Neutrophil (primary cell): ENCODE data around the gene RND1.

Experiments used
- H3K27ac ChIP-seq: fragments of 200-600 bp; sonication (generic); 2 replicates; pipeline ENCODE4 v1.5.1; 2016; ENCODE audit warnings: mild to moderate bottlenecking, moderate library complexity
- H3K27me3 ChIP-seq: fragments of 200-600 bp; sonication (generic); 2 replicates; pipeline ENCODE4 v1.6.0; 2016; ENCODE audit warnings: mild to moderate bottlenecking
- H3K36me3 ChIP-seq: fragments of 200-600 bp; sonication (generic); 2 replicates; pipeline ENCODE4 v1.5.1; 2017
- H3K4me1 ChIP-seq, 2 experiments: fragments of 200-600 bp in 1 of 2; sonication (generic) in 1 of 2; 1 replicate in 1 of 2; 2 replicates in 1 of 2; pipeline versions ENCODE4 v1.5.1 to v1.6.1; 2013 to 2016; ENCODE audit warnings: low read depth in 1 of 2, low read length in 1 of 2, mild to moderate bottlenecking in 1 of 2, moderate library complexity in 1 of 2; ENCODE audit not compliant: control insufficient read depth in 1 of 2, insufficient read depth in 1 of 2
- H3K4me3 ChIP-seq, 2 experiments: fragments of 200-600 bp in 1 of 2; sonication (generic) in 1 of 2; 1 replicate in 1 of 2; 2 replicates in 1 of 2; pipeline ENCODE4 v1.5.1; 2013 to 2016; ENCODE audit warnings: low read depth in 1 of 2, low read length in 1 of 2, mild to moderate bottlenecking in 1 of 2, moderate library complexity in 1 of 2
- H3K9me3 ChIP-seq: fragments of 200-600 bp; sonication (generic); 2 replicates; pipeline ENCODE4 v1.5.1; 2016
- TF ChIP-seq, protein P1 (sequence below): fragments of 200-600 bp; sonication (generic); IDR thresholded peaks from 2 replicates; pipeline ENCODE4 v1.5.1; 2016; ENCODE audit warnings: antibody characterized with exemption

Gene RND1

DNA sequence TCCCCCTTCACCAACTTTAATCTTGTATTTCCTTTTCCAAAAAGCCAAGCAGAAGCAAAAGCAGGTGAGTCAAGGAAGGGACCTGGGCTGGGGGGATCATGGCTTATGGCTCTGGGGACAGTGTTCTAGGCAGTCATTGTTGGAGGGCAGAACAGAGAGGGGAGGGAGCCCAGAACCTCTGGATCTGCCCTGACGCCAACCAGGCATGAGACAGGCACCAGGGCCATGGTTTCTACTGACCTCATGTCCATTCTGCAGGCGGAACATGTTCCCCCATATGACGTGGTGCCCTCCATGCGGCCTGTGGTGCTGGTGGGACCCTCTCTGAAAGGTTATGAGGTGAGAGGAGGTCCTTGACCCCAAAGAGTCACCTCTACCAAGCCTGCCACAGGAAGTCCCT lies 40.8 kb downstream of the RND1 start:
- Histone ChIP-seq H3K9me3 (no peaks in the 10 kb centered on the region), H3K36me3 (peaks cover 30% of the 10 kb centered on the region), H3K4me3 (no peak overlapping the region), H3K27ac (no peak overlapping the region), H3K4me1 (no peaks in the 10 kb centered on the region), H3K27me3 (peaks cover 37% of the 10 kb centered on the region)
- TF ChIP-seq, protein P1, sequence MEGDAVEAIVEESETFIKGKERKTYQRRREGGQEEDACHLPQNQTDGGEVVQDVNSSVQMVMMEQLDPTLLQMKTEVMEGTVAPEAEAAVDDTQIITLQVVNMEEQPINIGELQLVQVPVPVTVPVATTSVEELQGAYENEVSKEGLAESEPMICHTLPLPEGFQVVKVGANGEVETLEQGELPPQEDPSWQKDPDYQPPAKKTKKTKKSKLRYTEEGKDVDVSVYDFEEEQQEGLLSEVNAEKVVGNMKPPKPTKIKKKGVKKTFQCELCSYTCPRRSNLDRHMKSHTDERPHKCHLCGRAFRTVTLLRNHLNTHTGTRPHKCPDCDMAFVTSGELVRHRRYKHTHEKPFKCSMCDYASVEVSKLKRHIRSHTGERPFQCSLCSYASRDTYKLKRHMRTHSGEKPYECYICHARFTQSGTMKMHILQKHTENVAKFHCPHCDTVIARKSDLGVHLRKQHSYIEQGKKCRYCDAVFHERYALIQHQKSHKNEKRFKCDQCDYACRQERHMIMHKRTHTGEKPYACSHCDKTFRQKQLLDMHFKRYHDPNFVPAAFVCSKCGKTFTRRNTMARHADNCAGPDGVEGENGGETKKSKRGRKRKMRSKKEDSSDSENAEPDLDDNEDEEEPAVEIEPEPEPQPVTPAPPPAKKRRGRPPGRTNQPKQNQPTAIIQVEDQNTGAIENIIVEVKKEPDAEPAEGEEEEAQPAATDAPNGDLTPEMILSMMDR: no peak

DNA sequence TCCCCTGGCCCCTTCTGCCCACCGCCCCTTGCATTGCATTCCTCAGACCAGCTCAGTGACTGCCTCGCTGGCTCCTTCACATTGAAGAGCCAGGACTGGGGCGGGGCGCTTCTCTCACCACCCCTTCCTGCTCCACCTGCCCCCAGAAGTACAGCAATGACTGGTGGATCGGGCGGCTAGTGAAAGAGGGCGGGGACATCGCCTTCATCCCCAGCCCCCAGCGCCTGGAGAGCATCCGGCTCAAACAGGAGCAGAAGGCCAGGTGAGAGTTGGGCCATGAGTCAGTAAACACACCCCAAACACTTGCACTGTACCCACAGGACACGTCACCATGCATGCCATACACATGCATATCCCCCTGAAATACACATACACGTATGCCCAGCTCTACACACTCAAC lies 41.6 kb downstream of the RND1 start:
- no peak overlapping the region for H3K4me3 ChIP-seq
- H3K9me3 ChIP-seq: no peaks in the 10 kb centered on the region
- peaks cover 22% of the 10 kb centered on the region for H3K36me3 ChIP-seq
- no peak overlapping the region for H3K27ac ChIP-seq
- no peaks in the 10 kb centered on the region for H3K4me1 ChIP-seq
- H3K27me3 ChIP-seq: peaks cover 45% of the 10 kb centered on the region
- TF ChIP-seq, protein P1: no peak

GRCh38 chr12:48823281-48823680 lies 42.4 kb downstream of the RND1 start:
- peaks cover 53% of the 10 kb centered on the region for H3K27me3 ChIP-seq
- H3K36me3 ChIP-seq: peaks cover 13% of the 10 kb centered on the region
- no peaks in the 10 kb centered on the region for H3K9me3 ChIP-seq
- H3K4me1 ChIP-seq: peaks cover 0 to 5% of the 10 kb centered on the region in 2 experiments
- no peak overlapping the region for H3K4me3 ChIP-seq
- H3K27ac ChIP-seq: no peak overlapping the region
- TF ChIP-seq, protein P1: no peak

- TF ChIP-seq, protein P1: no peak
- no peak overlapping the region for H3K4me3 ChIP-seq
- H3K27ac ChIP-seq: no peak overlapping the region
- peaks cover 59% of the 10 kb centered on the region for H3K27me3 ChIP-seq
- H3K36me3 ChIP-seq: peaks cover 8% of the 10 kb centered on the region
- H3K9me3 ChIP-seq: no peaks in the 10 kb centered on the region
- H3K4me1 ChIP-seq: peaks cover 5 to 11% of the 10 kb centered on the region in 2 experiments
Observed at GRCh38 chr12:48822711-48823110, 43.0 kb downstream of the RND1 start.

DNA sequence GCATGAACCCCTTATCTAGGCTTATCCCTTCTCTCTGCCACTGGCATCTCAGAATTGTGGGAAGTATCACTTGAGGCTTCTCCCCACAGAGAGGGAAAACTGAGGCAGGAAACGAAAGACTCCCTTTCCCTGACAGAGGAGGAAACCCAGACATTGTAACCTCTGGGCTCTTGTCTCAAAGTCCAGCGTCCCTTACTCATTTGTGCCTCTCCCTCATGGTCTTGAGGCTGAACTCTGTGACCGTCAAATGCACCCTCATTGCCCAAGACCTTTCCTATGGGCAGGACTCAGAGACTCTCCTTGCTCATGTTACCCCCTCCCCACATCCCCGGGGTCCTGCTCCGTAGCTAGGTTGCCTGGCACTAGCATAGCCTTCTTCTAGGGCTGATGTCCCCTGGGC lies 43.5 kb downstream of the RND1 start:
- Histone ChIP-seq H3K27me3 (peaks cover 65% of the 10 kb centered on the region), H3K36me3 (peaks cover 4% of the 10 kb centered on the region), H3K4me3 (no peak overlapping the region), H3K27ac (no peak overlapping the region), H3K4me1 (peaks cover 7 to 16% of the 10 kb centered on the region in 2 experiments), H3K9me3 (no peaks in the 10 kb centered on the region)
- TF ChIP-seq, protein P1: no peak
